K562 (cell line): ENCODE measurements around the gene CSMD2. TPM values are rescaled to one million over a fixed set of nuclear protein-coding genes. Genes with fewer than 3 reads are reported as not detected.

ENCODE experiments used
- ATAC-seq: fragments of 200-7000 bp; cut with Tn5 transposase; 3 replicates; pipeline ENCODE4 v1.9.1; 2020; ENCODE audit warnings: moderate library complexity
- BruUV-seq: library from RNA; stranded (reverse); fragments of 400-500 nt; replicated peaks from 2 replicates; lab custom pipeline; 2021; lab: Mats Ljungman, UMichigan
- CTCF ChIA-PET: fragments of 300-600 bp; formaldehyde crosslinking; extraction: SDS; loops from one replicate; lab custom pipeline; 2021; ENCODE audit warnings: low intra/inter-chr PET ratio; lab: Yijun Ruan, JAX
- POLR2A ChIA-PET: fragments of 300-600, 350-650 bp; sonication (Branson Sonifier 250); formaldehyde crosslinking; extraction: SDS; loops from one replicate; lab custom pipeline; 2021; ENCODE audit warnings: antibody characterized with exemption, inconsistent platforms; lab: Yijun Ruan, JAX
- DNase-seq, 4 experiments: peaks; one replicate each; pipeline versions ENCODE4 v3.0.0 to v3.0.0-alpha.2; 2011 to 2018; ENCODE audit warnings: low spot score in 3 of 4, mixed read lengths in 3 of 4; ENCODE audit errors: extremely low read depth in 1 of 4
- FAIRE-seq: peaks from 2 replicates; lab custom pipeline; 2011; peaks lifted over from hg19 to GRCh38; lab: Jason Lieb, UNC
- H2AFZ ChIP-seq: 2 replicates; pipeline ENCODE4 v1.6.0; 2011; ENCODE audit warnings: low read depth, low read length, control low read depth, inconsistent platforms
- H3K27ac ChIP-seq: fragments of 200-600 bp; 3 replicates; pipeline ENCODE4 v1.8.0; 2011; ENCODE audit warnings: low read depth, mild to moderate bottlenecking, control low read depth, inconsistent platforms, low read length, moderate library complexity, mixed read lengths; ENCODE audit errors: extremely low read depth
- H3K27me3 ChIP-seq, 2 experiments: fragments of 300-600 bp in 1 of 2; 2 replicates in 1 of 2; 3 replicates in 1 of 2; pipeline versions ENCODE4 v1.6.0 to v1.8.0; 2011; ENCODE audit warnings: inconsistent platforms in 2 of 2, low read length in 2 of 2, mild to moderate bottlenecking in 1 of 2, mixed read lengths in 1 of 2, moderate library complexity in 1 of 2; ENCODE audit not compliant: control insufficient read depth in 2 of 2, insufficient read depth in 2 of 2
- H3K36me3 ChIP-seq: fragments of 300-600 bp; 3 replicates; pipeline ENCODE4 v1.8.0; 2011; ENCODE audit warnings: mild to moderate bottlenecking, low read length, inconsistent platforms; ENCODE audit not compliant: control insufficient read depth, insufficient read depth
- H3K4me1 ChIP-seq, 2 experiments: fragments of 200-600 bp in 1 of 2; replicated peaks in 1 of 2; 2 replicates in 1 of 2; 3 replicates in 1 of 2; pipeline versions ENCODE4 v1.5.1 to v1.8.0; 2011; ENCODE audit warnings: inconsistent platforms in 2 of 2, low read length in 2 of 2, mild to moderate bottlenecking in 1 of 2, mixed read lengths in 1 of 2, moderate library complexity in 1 of 2; ENCODE audit not compliant: control insufficient read depth in 2 of 2, insufficient read depth in 2 of 2
- H3K4me2 ChIP-seq: 2 replicates; pipeline ENCODE4 v1.6.1; 2011; ENCODE audit warnings: low read length, control low read depth, inconsistent platforms, mixed read lengths; ENCODE audit not compliant: insufficient read depth
- H3K4me3 ChIP-seq: fragments of 200-600 bp; sonication (generic), shearing (Covaris generic); 2 replicates; pipeline ENCODE4 v1.5.1; 2016; ENCODE audit warnings: control low read depth, inconsistent platforms
- H3K79me2 ChIP-seq: fragments of 200-600 bp; 3 replicates; pipeline ENCODE4 v1.8.0; 2011; ENCODE audit warnings: low read length, inconsistent platforms; ENCODE audit not compliant: control insufficient read depth, insufficient read depth
- H3K9ac ChIP-seq, 2 experiments: 2 replicates each; pipeline versions ENCODE4 v1.6.0 to v1.6.1; 2011; ENCODE audit warnings: low read depth in 2 of 2, low read length in 2 of 2, control low read depth in 1 of 2, inconsistent platforms in 1 of 2, mild to moderate bottlenecking in 1 of 2, mixed read lengths in 1 of 2; ENCODE audit not compliant: insufficient read depth in 1 of 2
- H3K9me1 ChIP-seq: one replicate; pipeline ENCODE4 v1.6.0; 2011; ENCODE audit warnings: inconsistent platforms, mild to moderate bottlenecking, low read length, moderate library complexity; ENCODE audit not compliant: control insufficient read depth, insufficient read depth
- H3K9me3 ChIP-seq: replicated peaks from 2 replicates; pipeline ENCODE4 v1.5.1; 2011; ENCODE audit warnings: low read depth, low read length, inconsistent platforms; ENCODE audit not compliant: control insufficient read depth, insufficient read depth
- H4K20me1 ChIP-seq: replicated peaks from 2 replicates; pipeline ENCODE4 v1.6.1; 2011; ENCODE audit warnings: low read length, inconsistent platforms, mixed read lengths; ENCODE audit not compliant: control insufficient read depth, insufficient read depth
- DDX20 ChIP-seq: fragments of 450-650 bp; IDR thresholded peaks from 2 replicates; pipeline ENCODE4 v1.6.1; 2016; ENCODE audit warnings: missing genetic modification characterization, low read depth, mild to moderate bottlenecking, missing compliant biosample characterization, moderate library complexity
- FOXA1 ChIP-seq: fragments of 450-650 bp; IDR thresholded peaks from 2 replicates; pipeline ENCODE4 v1.6.1; 2016; ENCODE audit warnings: mild to moderate bottlenecking, borderline replicate concordance
- JUND ChIP-seq, 2 experiments: IDR thresholded peaks; 2 replicates in 1 of 2; 3 replicates in 1 of 2; pipeline ENCODE4 v1.6.1; 2011; ENCODE audit warnings: borderline replicate concordance in 2 of 2, low read depth in 2 of 2, low read length in 2 of 2, improper control_type of control experiment in 1 of 2, missing biosample characterization in 1 of 2, missing genetic modification characterization in 1 of 2, missing genetic modification reagents in 1 of 2
- MED1 ChIP-seq: sonication (generic); formaldehyde crosslinking; IDR thresholded peaks from 2 replicates; pipeline ENCODE4 v1.8.1; 2023; ENCODE audit warnings: missing genetic modification reagents, borderline replicate concordance
- PTRF ChIP-seq: fragments of 450-650 bp; IDR thresholded peaks from 2 replicates; pipeline ENCODE4 v1.6.1; 2016; ENCODE audit warnings: mild to moderate bottlenecking, missing genetic modification characterization, missing compliant biosample characterization
- SMAD3 ChIP-seq: fragments of 450-650 bp; formaldehyde crosslinking; conservative IDR thresholded peaks from 2 replicates; pipeline ENCODE4 v1.4.0; 2020; ENCODE audit warnings: mild to moderate bottlenecking
- SMARCA4 ChIP-seq: fragments of 450-650 bp; IDR thresholded peaks from 2 replicates; pipeline ENCODE4 v1.6.1; 2016
- SOX6 ChIP-seq: fragments of 450-650 bp; IDR thresholded peaks from 2 replicates; pipeline ENCODE4 v1.6.1; 2014; ENCODE audit warnings: mild to moderate bottlenecking
- SP2 ChIP-seq: IDR thresholded peaks from 2 replicates; pipeline ENCODE4 v1.6.1; 2011; ENCODE audit warnings: mild to moderate bottlenecking, low read depth, low read length, moderate library complexity; ENCODE audit not compliant: poor library complexity, severe bottlenecking; ENCODE audit errors: extremely low read depth
- ZNF354B ChIP-seq: fragments of 250-450 bp; sonication (Bioruptor Pico); IDR thresholded peaks from 2 replicates; pipeline ENCODE4 v1.4.0; 2020
- WGBS: fragments of 100-300 bp; shearing (Covaris generic); methylation state at CpG from one replicate; pipeline ENCODE4 v1.1.6; 2016; ENCODE audit warnings: low coverage, mixed read lengths; ENCODE audit not compliant: insufficient coverage; ENCODE audit errors: missing lambda C conversion rate; 5-methylcytosine and 5-hydroxymethylcytosine counted together
- in situ Hi-C: fragments of 300-500 bp; cut with MboI; formaldehyde crosslinking; loops from 4 replicates; pipeline ENCODE4 v1.15.0; 2018; ENCODE audit warnings: inconsistent platforms, mixed read lengths
- intact Hi-C: fragments of 100-400 bp; cut with micrococcal nuclease; formaldehyde crosslinking; loops from 2 replicates; pipeline ENCODE4 v1.14.2; 2022
- polyA plus RNA-seq, 8 experiments: library from polyadenylated mRNA; depleted of rRNA in 4 of 8; stranded (reverse) in 5 of 8; unstranded in 3 of 8; fragments of >200 nt; fragmentation: Nextera tagmentation in 2 of 8; fragmentation: Illumina TruSeq in 1 of 8; extraction: Ambion mirVana in 2 of 8; extraction: Trizol in 1 of 8; gene quantifications; 2 replicates each; pipeline versions ENCODE4 v1.2.1 to v1.2.3, GENCODE V29; 2011 to 2014; ENCODE audit warnings: inconsistent platforms in 1 of 8, missing spikeins in 1 of 8
- total RNA-seq, 7 experiments: library from RNA; depleted of rRNA in 6 of 7; stranded (reverse); fragments of >200 nt in 6 of 7; fragmentation: Illumina TruSeq in 2 of 7; extraction: Trizol in 2 of 7; gene quantifications; 2 replicates each; pipeline versions ENCODE4 v1.2.1 to v1.2.3, GENCODE V29; 2011 to 2021; ENCODE audit warnings: low replicate concordance in 1 of 7
- TF ChIP-seq, protein P1 (sequence below): fragments of 450-650 bp; formaldehyde crosslinking; IDR thresholded peaks from 2 replicates; pipeline ENCODE4 v1.4.0; 2020; ENCODE audit warnings: mild to moderate bottlenecking, moderate library complexity
- TF ChIP-seq, protein P2 (sequence below), 2 experiments: fragments of 450-650 bp in 1 of 2; sonication (generic) in 1 of 2; formaldehyde crosslinking in 1 of 2; IDR thresholded peaks in 1 of 2; conservative IDR thresholded peaks in 1 of 2; 2 replicates each; pipeline versions ENCODE4 v1.6.1 to v1.8.1; 2016 to 2023; ENCODE audit warnings: mild to moderate bottlenecking in 2 of 2, moderate library complexity in 2 of 2, inconsistent platforms in 1 of 2, missing genetic modification reagents in 1 of 2
- TF ChIP-seq, protein P3 (sequence below): fragments of 450-650 bp; IDR thresholded peaks from 2 replicates; pipeline ENCODE4 v1.6.1; 2016; ENCODE audit warnings: borderline replicate concordance
- TF ChIP-seq, protein P4 (sequence below): fragments of 250-450 bp; sonication (Bioruptor Pico); IDR thresholded peaks from 2 replicates; pipeline ENCODE4 v1.6.1; 2021; ENCODE audit warnings: mild to moderate bottlenecking
- TF ChIP-seq, protein P5 (sequence below): sonication (generic); formaldehyde crosslinking; IDR thresholded peaks from 2 replicates; pipeline ENCODE4 v1.5.0; 2020; ENCODE audit warnings: missing genetic modification reagents

CSMD2 gene
- total and polyA plus RNA-seq, 9 of the 15 experiments (the other 6 are each of a cell fraction or from before 2014, with no cell fraction given) = not detected

DNA sequence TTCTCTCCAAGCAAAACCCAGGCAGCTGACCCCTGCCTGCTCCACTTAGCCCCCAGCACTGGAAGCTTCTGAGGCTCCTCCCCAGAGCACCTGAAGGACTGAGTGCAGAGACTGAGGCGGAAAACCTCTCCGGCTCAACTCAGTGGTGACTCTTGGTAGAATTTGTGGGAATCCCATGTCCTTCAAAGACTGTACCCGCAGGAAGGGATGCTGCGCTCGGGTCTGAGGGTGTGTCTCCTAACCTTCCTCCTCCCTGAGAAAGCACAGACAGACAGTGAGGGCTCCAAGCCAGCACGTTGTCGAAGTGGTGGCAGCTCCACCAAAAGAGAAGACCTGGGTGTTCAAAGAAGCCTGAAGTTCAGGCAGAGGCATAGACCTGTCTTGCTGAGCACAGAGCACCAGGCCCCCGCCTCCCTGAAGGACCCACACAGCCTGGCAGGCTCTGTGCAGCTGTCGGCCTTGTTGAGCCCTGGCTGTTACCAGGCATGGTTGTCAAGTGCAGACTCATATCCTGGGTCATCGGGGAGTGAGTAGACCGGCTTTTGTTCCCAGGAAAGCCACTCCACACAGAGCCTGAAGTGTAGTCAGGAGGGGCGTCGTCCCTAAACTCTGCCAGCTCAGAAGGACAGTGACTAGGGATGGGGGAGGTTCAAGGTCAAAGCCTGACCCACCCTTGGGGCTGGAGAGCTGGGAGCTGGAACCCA, 36.7 kb downstream of the CSMD2 start:
- FAIRE-seq (no peak), DNase-seq (no peak), ATAC-seq (no peak)
- Histone ChIP-seq H3K4me2 (no peak overlapping the region), H3K27me3 (peaks cover 0 to 18% of the 10 kb centered on the region in 2 experiments; a peak in 2 of 5 replicates), H3K36me3 (no peaks in the 10 kb centered on the region), H2AFZ (no peak overlapping the region), H3K4me3 (no peak overlapping the region), H4K20me1 (no peaks in the 10 kb centered on the region), H3K9me3 (no peaks in the 10 kb centered on the region), H3K9ac (no peak overlapping the region), H3K9me1 (no peaks in the 10 kb centered on the region), H3K4me1 (no peaks in the 10 kb centered on the region), H3K79me2 (no peaks in the 10 kb centered on the region), H3K27ac (no peak overlapping the region)
- in situ Hi-C loops (no loop called here), intact Hi-C loops (no loop called here)
- no TSS peak for BruUV-seq
- under 1% methylated on average over 13 of the region's 13 CpGs for WGBS
- ChIA-PET POLR2A (interaction anchor here (0.5 kb wide), 1 partner anchor 448 kb away, joined by 3 read pairs; no protein-coding TSS in a partner anchor), CTCF (no interaction called here)
- TF ChIP-seq DDX20 (tag) = no peak
- TF ChIP-seq MED1 = no peak
- TF ChIP-seq, protein P1, sequence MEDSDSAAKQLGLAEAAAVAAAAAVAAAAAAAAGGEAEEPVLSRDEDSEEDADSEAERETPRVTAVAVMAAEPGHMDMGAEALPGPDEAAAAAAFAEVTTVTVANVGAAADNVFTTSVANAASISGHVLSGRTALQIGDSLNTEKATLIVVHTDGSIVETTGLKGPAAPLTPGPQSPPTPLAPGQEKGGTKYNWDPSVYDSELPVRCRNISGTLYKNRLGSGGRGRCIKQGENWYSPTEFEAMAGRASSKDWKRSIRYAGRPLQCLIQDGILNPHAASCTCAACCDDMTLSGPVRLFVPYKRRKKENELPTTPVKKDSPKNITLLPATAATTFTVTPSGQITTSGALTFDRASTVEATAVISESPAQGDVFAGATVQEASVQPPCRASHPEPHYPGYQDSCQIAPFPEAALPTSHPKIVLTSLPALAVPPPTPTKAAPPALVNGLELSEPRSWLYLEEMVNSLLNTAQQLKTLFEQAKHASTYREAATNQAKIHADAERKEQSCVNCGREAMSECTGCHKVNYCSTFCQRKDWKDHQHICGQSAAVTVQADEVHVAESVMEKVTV (CRISPR knock-in tag) = no peak
- TF ChIP-seq SMAD3 (CRISPR knock-in tag) = no peak
- TF ChIP-seq, protein P2, sequence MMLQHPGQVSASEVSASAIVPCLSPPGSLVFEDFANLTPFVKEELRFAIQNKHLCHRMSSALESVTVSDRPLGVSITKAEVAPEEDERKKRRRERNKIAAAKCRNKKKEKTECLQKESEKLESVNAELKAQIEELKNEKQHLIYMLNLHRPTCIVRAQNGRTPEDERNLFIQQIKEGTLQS (IDR thresholded peaks at IDR 0.05) = no peak
- TF ChIP-seq, protein P2 (CRISPR knock-in tag; conservative IDR thresholded peaks at IDR 0.05) = no peak
- no peak for TF ChIP-seq ZNF354B (CRISPR knock-in tag)
- TF ChIP-seq, protein P3, sequence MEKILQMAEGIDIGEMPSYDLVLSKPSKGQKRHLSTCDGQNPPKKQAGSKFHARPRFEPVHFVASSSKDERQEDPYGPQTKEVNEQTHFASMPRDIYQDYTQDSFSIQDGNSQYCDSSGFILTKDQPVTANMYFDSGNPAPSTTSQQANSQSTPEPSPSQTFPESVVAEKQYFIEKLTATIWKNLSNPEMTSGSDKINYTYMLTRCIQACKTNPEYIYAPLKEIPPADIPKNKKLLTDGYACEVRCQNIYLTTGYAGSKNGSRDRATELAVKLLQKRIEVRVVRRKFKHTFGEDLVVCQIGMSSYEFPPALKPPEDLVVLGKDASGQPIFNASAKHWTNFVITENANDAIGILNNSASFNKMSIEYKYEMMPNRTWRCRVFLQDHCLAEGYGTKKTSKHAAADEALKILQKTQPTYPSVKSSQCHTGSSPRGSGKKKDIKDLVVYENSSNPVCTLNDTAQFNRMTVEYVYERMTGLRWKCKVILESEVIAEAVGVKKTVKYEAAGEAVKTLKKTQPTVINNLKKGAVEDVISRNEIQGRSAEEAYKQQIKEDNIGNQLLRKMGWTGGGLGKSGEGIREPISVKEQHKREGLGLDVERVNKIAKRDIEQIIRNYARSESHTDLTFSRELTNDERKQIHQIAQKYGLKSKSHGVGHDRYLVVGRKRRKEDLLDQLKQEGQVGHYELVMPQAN = no peak
- TF ChIP-seq FOXA1 = no peak
- TF ChIP-seq SMARCA4 = no peak
- TF ChIP-seq, protein P4, sequence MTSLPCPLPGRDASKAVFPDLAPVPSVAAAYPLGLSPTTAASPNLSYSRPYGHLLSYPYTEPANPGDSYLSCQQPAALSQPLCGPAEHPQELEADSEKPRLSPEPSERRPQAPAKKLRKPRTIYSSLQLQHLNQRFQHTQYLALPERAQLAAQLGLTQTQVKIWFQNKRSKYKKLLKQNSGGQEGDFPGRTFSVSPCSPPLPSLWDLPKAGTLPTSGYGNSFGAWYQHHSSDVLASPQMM (CRISPR knock-in tag) = no peak
- no peak for TF ChIP-seq PTRF (tag)
- TF ChIP-seq SP2 = no peak
- TF ChIP-seq, protein P5, sequence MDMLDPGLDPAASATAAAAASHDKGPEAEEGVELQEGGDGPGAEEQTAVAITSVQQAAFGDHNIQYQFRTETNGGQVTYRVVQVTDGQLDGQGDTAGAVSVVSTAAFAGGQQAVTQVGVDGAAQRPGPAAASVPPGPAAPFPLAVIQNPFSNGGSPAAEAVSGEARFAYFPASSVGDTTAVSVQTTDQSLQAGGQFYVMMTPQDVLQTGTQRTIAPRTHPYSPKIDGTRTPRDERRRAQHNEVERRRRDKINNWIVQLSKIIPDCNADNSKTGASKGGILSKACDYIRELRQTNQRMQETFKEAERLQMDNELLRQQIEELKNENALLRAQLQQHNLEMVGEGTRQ = no peak
- TF ChIP-seq SOX6 = no peak
- TF ChIP-seq JUND (IDR thresholded peaks at IDR 0.05; ENCODE audit: borderline replicate concordance, low read depth, low read length) = no peak
- TF ChIP-seq JUND (tag; IDR thresholded peaks at IDR 0.05; ENCODE audit: borderline replicate concordance, low read depth, low read length) = no peak
